Tibial nerve (tissue), 3 donors: ENCODE results near the gene LBHD1.

ENCODE experiments used
- POLR2A ChIP-seq, 2 donors: fragments of 450-650 bp; IDR thresholded peaks; one replicate each; pipeline ENCODE4 v1.6.1; 2017; ENCODE audit warnings: antibody characterized with exemption in 2 of 2, mild to moderate bottlenecking in 2 of 2, moderate library complexity in 2 of 2
- TF ChIP-seq, protein P1 (sequence below), 5 experiments: fragments of 200-600 bp in 3 of 5; fragments of 450-650 bp in 2 of 5; sonication (generic) in 3 of 5; IDR thresholded peaks; one replicate each; pipeline ENCODE4 v1.5.1; 2016 to 2019; ENCODE audit warnings: antibody characterized with exemption in 5 of 5, mild to moderate bottlenecking in 3 of 5, moderate library complexity in 2 of 5

GRCh38 chr11:62621027-62621566 is 51.0 kb downstream of the LBHD1 start:
- TF ChIP-seq, protein P1, sequence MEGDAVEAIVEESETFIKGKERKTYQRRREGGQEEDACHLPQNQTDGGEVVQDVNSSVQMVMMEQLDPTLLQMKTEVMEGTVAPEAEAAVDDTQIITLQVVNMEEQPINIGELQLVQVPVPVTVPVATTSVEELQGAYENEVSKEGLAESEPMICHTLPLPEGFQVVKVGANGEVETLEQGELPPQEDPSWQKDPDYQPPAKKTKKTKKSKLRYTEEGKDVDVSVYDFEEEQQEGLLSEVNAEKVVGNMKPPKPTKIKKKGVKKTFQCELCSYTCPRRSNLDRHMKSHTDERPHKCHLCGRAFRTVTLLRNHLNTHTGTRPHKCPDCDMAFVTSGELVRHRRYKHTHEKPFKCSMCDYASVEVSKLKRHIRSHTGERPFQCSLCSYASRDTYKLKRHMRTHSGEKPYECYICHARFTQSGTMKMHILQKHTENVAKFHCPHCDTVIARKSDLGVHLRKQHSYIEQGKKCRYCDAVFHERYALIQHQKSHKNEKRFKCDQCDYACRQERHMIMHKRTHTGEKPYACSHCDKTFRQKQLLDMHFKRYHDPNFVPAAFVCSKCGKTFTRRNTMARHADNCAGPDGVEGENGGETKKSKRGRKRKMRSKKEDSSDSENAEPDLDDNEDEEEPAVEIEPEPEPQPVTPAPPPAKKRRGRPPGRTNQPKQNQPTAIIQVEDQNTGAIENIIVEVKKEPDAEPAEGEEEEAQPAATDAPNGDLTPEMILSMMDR (IDR thresholded peaks at IDR 0.05) = no peak
- no peak for TF ChIP-seq POLR2A (IDR thresholded peaks at IDR 0.05)
